SK-N-MC (cell line): ENCODE measurements around the gene BACH2.

Experiments
- EZH2 ChIP-seq: fragments of 200-600 bp; sonication (generic); IDR thresholded peaks from one replicate; pipeline ENCODE4 v1.6.1; 2017; ENCODE audit warnings: antibody characterized with exemption
- POLR2AphosphoS5 ChIP-seq: IDR thresholded peaks from 2 replicates; pipeline ENCODE4 v1.6.1; 2012; ENCODE audit warnings: mild to moderate bottlenecking, low read depth, low read length, borderline replicate concordance

GRCh38 chr6:90224196-90224595, 72.4 kb downstream of the BACH2 start:
- TF ChIP-seq POLR2AphosphoS5 = no peak
- TF ChIP-seq EZH2 = no peak
